Panc1 (cell line): ENCODE data around the gene PDE4A. TPM values are rescaled to one million over a fixed set of nuclear protein-coding genes. Genes with fewer than 3 reads are reported as not detected.
"Not testable (repeated sequence)": the region's sequence is repeated elsewhere in the genome, so short reads cannot be mapped to it uniquely, and the experiment has no call there.

Source experiments
- ATAC-seq: fragments of 200-7000 bp; cut with Tn5 transposase; 2 replicates; pipeline ENCODE4 v1.9.1; 2020; ENCODE audit warnings: mild to moderate bottlenecking, moderate library complexity
- BruUV-seq: library from RNA; stranded (reverse); fragments of 400-500 nt; replicated peaks from 2 replicates; lab custom pipeline; 2021; lab: Mats Ljungman, UMichigan
- CTCF ChIA-PET: fragments of 300-600 bp; sonication (Branson Sonifier 250); formaldehyde crosslinking; loops from one replicate; lab custom pipeline; 2022; ENCODE audit warnings: antibody characterized with exemption; lab: Charles Lee
- POLR2A ChIA-PET: fragments of 300-600 bp; sonication (Branson Sonifier 250); formaldehyde crosslinking; loops from one replicate; lab custom pipeline; 2022; ENCODE audit warnings: antibody characterized with exemption; lab: Charles Lee
- DNase-seq: peaks from one replicate; pipeline ENCODE4 v3.0.0-alpha.2; 2010; ENCODE audit warnings: low read depth, low spot score
- H3K27ac ChIP-seq: 2 replicates; pipeline ENCODE4 v1.5.1; 2011; ENCODE audit warnings: mild to moderate bottlenecking, low read length, inconsistent platforms
- H3K27me3 ChIP-seq: fragments of 200-500 bp; sonication (Bioruptor generic); 2 replicates; pipeline ENCODE4 v1.6.0; 2014; ENCODE audit warnings: low read length, inconsistent platforms; ENCODE audit not compliant: control insufficient read depth, insufficient read depth
- H3K36me3 ChIP-seq: fragments of 200-500 bp; sonication (Bioruptor generic); 2 replicates; pipeline ENCODE4 v1.5.1; 2014; ENCODE audit warnings: inconsistent platforms, mild to moderate bottlenecking, low read length, moderate library complexity; ENCODE audit not compliant: control insufficient read depth, insufficient read depth
- H3K4me1 ChIP-seq: 2 replicates; pipeline ENCODE4 v1.5.1; 2011; ENCODE audit warnings: inconsistent platforms, mild to moderate bottlenecking, low read length, moderate library complexity; ENCODE audit not compliant: control insufficient read depth, insufficient read depth
- H3K4me3 ChIP-seq, 2 experiments: 2 replicates each; pipeline ENCODE4 v1.5.1; 2011 to 2012; ENCODE audit warnings: low read depth in 2 of 2, low read length in 2 of 2, mild to moderate bottlenecking in 2 of 2, inconsistent platforms in 1 of 2, moderate library complexity in 1 of 2
- H3K9me3 ChIP-seq: fragments of 200-500 bp; sonication (Bioruptor generic); 2 replicates; pipeline ENCODE4 v1.5.1; 2014; ENCODE audit warnings: low read depth, mild to moderate bottlenecking, inconsistent platforms, low read length, moderate library complexity; ENCODE audit not compliant: control insufficient read depth, insufficient read depth
- CTCF ChIP-seq: fragments of 450-650 bp; IDR thresholded peaks from 2 replicates; pipeline ENCODE4 v1.5.1; 2017; ENCODE audit warnings: mild to moderate bottlenecking
- POLR2AphosphoS5 ChIP-seq: IDR thresholded peaks from 2 replicates; pipeline ENCODE4 v1.6.1; 2012; ENCODE audit warnings: mild to moderate bottlenecking, low read depth, low read length, moderate library complexity
- SIN3A ChIP-seq: IDR thresholded peaks from 2 replicates; pipeline ENCODE4 v1.6.1; 2012; ENCODE audit warnings: low read depth, mild to moderate bottlenecking, low read length, moderate library complexity, borderline replicate concordance; ENCODE audit not compliant: insufficient read depth
- TCF7L2 ChIP-seq: IDR thresholded peaks from 2 replicates; pipeline ENCODE4 v1.6.1; 2011; ENCODE audit warnings: mild to moderate bottlenecking, low read depth, low read length, inconsistent platforms
- in situ Hi-C: cut with HindIII; loops from 2 replicates; pipeline ENCODE4 v1.10.0; 2016; ENCODE audit warnings: low sequenced_read_pairs, low pct_unique_long_range_greater_than_20kb
- intact Hi-C: fragments of 100-400 bp; cut with micrococcal nuclease; formaldehyde crosslinking; loops from one replicate; pipeline ENCODE4 v1.10.0; 2022; ENCODE audit not compliant: unreplicated experiment
- total RNA-seq: library from RNA; stranded (reverse); gene quantifications from one replicate; pipeline ENCODE4 v1.2.1, GENCODE V29; 2021; ENCODE audit not compliant: unreplicated experiment
- TF ChIP-seq, protein P1 (sequence below), 2 experiments: IDR thresholded peaks; 2 replicates each; pipeline ENCODE4 v1.6.1; 2011 to 2012; ENCODE audit warnings: low read depth in 2 of 2, control low read depth in 1 of 2, low read length in 1 of 2, mild to moderate bottlenecking in 1 of 2, moderate library complexity in 1 of 2; ENCODE audit not compliant: insufficient read depth in 1 of 2

The PDE4A gene
- total RNA-seq, 1 experiment from 2014 or later = 25.8 TPM

DNA sequence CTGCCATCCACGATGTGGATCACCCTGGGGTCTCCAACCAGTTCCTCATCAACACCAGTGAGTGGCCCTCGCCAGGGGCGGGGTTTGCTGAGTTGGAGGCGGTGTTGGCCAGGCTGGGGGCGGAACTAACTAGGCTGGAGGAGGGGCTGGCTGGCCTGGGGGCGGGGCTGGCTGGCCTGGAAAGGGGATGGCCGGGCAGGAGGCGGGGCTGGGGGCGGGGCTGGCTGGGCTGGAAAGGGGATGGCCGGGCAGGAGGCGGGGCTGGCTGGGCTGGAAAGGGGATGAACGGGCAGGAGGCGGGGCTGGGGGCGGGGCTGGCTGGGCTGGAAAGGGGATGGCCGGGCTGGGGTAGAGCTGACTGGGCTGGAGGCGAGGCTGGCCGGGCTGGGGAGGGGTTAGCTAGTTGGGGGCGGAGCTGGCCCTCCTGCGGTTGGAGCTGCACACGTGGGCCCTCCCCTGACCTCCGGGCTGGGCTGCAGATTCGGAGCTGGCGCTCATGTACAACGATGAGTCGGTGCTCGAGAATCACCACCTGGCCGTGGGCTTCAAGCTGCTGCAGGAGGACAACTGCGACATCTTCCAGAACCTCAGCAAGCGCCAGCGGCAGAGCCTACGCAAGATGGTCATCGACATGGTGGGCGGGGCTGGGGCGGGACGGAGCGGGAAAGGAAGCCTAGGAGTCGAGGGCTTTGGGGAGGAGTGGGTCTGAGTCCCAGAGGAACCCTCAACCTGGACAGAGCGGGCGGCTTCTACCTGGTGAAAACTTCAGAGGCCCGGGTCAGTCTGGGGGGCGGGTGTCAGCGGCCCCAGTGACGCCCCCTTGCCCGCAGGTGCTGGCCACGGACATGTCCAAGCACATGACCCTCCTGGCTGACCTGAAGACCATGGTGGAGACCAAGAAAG, 41.0 kb downstream of the PDE4A start:
- TF ChIP-seq POLR2AphosphoS5 (no peak), SIN3A (no peak), CTCF (no peak), TCF7L2 (no peak)
- TF ChIP-seq, protein P1, sequence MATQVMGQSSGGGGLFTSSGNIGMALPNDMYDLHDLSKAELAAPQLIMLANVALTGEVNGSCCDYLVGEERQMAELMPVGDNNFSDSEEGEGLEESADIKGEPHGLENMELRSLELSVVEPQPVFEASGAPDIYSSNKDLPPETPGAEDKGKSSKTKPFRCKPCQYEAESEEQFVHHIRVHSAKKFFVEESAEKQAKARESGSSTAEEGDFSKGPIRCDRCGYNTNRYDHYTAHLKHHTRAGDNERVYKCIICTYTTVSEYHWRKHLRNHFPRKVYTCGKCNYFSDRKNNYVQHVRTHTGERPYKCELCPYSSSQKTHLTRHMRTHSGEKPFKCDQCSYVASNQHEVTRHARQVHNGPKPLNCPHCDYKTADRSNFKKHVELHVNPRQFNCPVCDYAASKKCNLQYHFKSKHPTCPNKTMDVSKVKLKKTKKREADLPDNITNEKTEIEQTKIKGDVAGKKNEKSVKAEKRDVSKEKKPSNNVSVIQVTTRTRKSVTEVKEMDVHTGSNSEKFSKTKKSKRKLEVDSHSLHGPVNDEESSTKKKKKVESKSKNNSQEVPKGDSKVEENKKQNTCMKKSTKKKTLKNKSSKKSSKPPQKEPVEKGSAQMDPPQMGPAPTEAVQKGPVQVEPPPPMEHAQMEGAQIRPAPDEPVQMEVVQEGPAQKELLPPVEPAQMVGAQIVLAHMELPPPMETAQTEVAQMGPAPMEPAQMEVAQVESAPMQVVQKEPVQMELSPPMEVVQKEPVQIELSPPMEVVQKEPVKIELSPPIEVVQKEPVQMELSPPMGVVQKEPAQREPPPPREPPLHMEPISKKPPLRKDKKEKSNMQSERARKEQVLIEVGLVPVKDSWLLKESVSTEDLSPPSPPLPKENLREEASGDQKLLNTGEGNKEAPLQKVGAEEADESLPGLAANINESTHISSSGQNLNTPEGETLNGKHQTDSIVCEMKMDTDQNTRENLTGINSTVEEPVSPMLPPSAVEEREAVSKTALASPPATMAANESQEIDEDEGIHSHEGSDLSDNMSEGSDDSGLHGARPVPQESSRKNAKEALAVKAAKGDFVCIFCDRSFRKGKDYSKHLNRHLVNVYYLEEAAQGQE (IDR thresholded peaks at IDR 0.05; ENCODE audit: insufficient read depth in 1 of 2, low read depth in 2 of 2, low read length in 1 of 2) = no peak
- ChIA-PET CTCF (interaction anchor here (0.6 to 0.7 kb wide), 2 partner anchors 17 to 136 kb away, joined by 3 to 7 read pairs; no protein-coding TSS in a partner anchor), POLR2A (interaction anchor here (0.7 kb wide), 1 partner anchor 62 kb away, joined by 3 read pairs; no protein-coding TSS in a partner anchor)
- ATAC-seq = peak; percentile 84
- H3K27me3 ChIP-seq = no peaks in the 10 kb centered on the region
- in situ Hi-C loops = no loop called here
- no TSS peak for BruUV-seq
- H3K27ac ChIP-seq = no peak overlapping the region
- DNase-seq = no peak
- H3K36me3 ChIP-seq = no peaks in the 10 kb centered on the region
- H3K9me3 ChIP-seq = no peaks in the 10 kb centered on the region
- no peaks in the 10 kb centered on the region for H3K4me1 ChIP-seq
- intact Hi-C loops = no loop called here
- no peak overlapping the region; a peak in 1 of 4 replicates for H3K4me3 ChIP-seq

DNA sequence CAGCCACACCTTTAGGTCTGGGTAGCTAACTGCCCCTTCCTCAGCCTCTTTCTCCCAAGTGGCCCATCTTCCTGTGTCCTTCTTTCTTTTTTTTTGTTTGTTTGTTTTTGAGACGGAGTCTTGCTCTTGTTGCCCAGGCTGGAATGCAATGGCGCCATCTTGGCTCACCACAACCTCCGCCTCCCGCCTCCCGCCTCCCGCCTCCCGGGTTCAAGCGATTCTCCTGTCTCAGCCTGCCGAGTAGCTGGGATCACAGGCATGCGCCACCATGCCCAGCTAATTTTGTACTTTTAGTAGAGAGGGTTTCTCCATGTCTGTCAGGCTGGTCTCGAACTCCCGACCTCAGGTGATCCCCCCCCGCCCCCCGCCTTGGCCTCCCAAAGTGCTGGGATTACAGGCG, 41.7 kb downstream of the PDE4A start:
- in situ Hi-C loops, H3K36me3 ChIP-seq, intact Hi-C loops: not testable (repeated sequence)

GRCh38 chr19:10462557-10462956, 42.2 kb downstream of the PDE4A start:
- ATAC-seq (no peak), DNase-seq (no peak)
- in situ Hi-C loops = no loop called here
- H3K27ac ChIP-seq = no peak overlapping the region
- no peaks in the 10 kb centered on the region for H3K27me3 ChIP-seq
- ChIA-PET CTCF (no interaction called here), POLR2A (interaction anchor here (0.7 kb wide), 1 partner anchor 99 kb away, joined by 5 read pairs; no protein-coding TSS in a partner anchor)
- no peaks in the 10 kb centered on the region for H3K9me3 ChIP-seq
- no TSS peak for BruUV-seq
- H3K4me1 ChIP-seq = no peaks in the 10 kb centered on the region
- H3K4me3 ChIP-seq = no peak overlapping the region
- TF ChIP-seq POLR2AphosphoS5 (no peak), CTCF (no peak), TCF7L2 (no peak), SIN3A (no peak)
- TF ChIP-seq, protein P1 (IDR thresholded peaks at IDR 0.05; ENCODE audit: insufficient read depth in 1 of 2, low read depth in 2 of 2, low read length in 1 of 2) = no peak
- H3K36me3 ChIP-seq = no peaks in the 10 kb centered on the region
- intact Hi-C loops = no loop called here

More for the DNA sequence above, 41.7 kb downstream of the PDE4A start:
- BruUV-seq, H3K4me1 ChIP-seq, H3K9me3 ChIP-seq, CTCF ChIA-PET, H3K27me3 ChIP-seq, ATAC-seq, DNase-seq, H3K4me3 ChIP-seq, H3K27ac ChIP-seq: not testable (repeated sequence)
- POLR2A ChIA-PET = interaction anchor here (0.7 kb wide), 1 partner anchor 63 kb away, joined by 3 read pairs; no protein-coding TSS in a partner anchor
